ENCODE results near the gene MBNL2. TPM values are rescaled to one million over a fixed set of nuclear protein-coding genes. Genes with fewer than 3 reads are reported as not detected.

Gene MBNL2
- total RNA-seq, 1 donor from 2014 or later = 78.3 TPM

DNA sequence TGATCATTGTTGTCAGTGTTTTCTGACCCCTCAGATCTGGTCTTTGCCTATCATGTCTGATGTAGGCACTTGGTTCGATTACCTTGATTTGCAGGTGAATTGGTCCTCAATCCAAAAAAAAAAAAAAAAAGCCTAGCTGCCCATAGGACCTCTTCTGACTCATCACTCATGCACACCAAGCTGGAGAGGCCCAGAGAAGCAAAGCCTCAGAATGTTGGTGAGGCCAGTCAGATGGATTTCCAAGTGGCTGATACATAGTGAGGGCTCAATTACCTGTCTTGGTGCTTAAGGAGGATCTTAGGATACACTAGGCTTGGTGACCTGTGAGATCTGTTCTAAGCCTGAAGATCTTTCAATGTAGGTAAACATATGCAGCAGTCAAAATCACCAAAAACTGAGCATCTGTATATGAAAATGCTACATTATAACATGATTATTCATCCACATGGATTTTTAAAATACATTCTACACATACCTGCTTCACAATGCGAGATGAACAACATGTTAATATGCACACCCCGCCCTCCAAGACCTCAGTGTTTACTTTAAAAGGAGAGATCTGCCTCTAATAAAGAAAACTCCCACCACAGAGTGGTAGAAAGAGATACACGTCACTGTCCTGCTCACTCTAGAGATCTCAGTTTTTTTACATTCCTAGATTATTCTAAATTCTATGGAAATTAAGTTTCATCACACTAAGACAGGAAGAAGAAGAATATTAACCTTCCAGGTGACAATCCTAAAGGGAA, 132.0 kb downstream of the MBNL2 start:
- DNase-seq = peak; percentile 42

DNA sequence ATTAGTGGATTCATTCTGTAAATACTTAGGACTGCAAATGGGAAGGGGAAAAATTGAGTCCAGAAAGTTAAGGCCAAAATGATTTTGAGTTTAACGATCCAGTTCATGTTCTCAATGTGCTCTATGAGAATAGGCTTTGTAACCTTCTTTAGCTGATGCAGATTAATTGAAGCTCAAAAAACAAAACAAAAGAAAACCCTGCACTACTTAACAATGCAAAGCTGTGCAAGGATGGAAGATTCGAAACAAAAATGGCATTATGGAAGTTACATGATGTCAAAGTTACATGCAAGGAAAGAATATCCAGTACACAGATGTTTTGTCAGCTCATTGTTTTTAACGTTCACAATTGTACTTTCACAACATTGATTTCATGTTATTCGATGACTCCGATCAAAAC, 132.7 kb downstream of the MBNL2 start:
- no peak for DNase-seq

DNA sequence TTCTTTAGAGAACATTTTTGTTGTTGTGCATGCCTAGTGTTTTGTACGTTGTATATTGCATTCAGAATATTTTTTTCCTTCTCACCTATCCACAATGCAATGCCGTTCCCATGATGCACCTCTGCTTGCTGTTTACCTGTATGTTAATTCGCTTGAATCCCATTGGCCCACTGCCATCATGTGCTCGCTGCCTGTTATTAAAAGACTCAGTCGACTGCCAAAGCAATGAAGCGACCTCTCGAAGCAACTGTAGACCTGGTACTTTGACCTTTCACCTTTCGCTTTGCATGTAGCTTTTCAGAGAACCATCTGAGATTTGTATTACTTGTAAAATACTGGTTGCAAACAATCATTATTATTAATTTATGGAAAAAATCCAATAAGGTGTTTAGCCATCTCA, 134.5 kb downstream of the MBNL2 start:
- DNase-seq = no peak

DNA sequence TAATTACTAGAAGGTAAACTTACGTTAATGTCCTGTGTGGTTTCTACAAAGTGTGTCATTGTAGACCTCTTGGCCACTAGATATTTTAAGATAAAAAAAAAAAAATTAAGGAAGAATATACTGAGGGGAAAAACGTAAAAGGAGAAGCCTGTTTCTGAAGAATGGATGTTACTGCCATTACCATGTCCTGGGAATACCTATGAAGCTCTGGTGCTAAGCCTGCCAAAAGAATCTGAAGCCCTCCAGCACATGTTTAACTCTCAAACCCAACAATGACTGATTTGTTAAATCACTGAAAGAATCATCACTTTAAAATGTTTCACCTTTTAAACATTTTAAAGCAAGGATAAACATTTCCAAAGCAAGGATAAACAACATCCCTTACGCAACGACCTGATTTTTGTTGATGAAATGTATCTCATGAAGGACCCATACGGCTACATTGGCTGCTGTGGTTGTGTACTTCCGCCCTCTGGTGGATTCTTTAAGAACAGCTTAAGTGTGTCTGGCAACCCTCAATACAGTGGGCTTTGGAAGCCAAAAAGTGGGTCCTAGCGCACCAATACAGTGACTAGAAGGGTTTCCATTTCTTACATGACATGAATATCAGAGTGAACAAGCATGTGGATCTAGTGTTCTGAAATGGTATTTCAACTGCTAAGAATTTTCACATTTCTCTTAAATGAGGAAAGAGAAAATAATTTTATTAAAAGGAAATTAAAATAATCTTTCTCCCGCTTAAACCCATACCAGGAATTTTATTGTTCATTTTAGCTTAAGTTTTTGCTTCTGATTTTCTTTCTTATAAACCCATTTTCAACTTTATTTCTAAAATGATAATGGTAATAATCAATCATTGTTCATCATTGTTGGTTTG, 137.3 kb downstream of the MBNL2 start:
- DNase-seq = peak; percentile 88

DNA sequence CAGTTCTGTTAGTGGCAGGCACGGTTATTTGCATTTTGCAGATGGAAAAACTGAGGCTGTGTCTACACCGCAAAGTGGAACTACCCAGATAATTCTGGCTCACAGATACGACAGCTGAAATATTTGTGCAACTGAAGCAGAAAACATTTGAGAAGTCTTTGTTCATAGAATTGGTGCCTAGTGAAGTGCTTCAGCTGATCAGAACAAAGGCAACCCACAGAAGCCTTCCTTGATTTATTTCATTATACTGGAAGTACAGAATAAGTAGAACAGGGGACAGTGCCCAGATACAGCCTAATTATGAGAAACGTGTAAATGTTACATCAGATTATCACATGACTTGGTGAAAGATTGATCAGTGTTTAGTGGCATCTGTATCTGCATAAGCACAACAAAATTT, 138.5 kb downstream of the MBNL2 start:
- DNase-seq = no peak

DNA sequence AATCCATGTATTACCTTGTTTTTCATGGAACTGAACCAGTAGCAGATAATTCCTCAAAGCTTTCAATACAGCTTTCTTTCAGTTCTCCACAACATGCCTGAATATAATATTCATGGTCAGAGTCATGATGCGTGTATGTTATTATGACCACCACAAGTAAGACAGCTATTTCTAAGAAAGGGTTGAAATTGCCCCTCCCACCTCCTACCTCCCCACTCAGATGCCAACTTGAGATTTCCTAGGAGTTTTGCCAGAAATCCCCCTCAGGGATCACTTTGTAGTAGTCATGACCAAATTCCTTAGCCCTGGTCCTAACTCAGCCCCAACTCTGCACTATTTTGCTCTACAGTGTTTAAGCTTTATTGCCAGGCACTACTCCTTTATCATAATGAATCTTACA, 141.9 kb downstream of the MBNL2 start:
- DNase-seq = no peak

DNA sequence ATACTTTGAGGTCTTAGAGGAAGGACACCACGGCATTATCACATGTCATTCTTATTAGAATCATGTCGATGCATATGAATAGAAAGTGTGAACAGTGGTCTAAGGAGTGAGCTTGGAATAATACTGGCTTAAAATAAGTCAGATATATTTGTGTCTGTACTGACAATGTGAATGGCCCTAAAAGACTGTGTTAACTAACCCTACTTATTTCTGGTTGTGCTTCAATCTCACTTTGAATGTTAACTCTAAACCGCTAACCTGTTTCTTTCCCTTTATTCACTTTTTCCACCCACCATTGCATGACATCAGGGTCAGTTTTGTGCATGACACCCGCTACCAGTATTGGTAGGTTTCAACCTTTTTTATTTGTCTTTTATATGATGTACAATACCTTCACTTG, 142.7 kb downstream of the MBNL2 start:
- no peak for DNase-seq

DNA sequence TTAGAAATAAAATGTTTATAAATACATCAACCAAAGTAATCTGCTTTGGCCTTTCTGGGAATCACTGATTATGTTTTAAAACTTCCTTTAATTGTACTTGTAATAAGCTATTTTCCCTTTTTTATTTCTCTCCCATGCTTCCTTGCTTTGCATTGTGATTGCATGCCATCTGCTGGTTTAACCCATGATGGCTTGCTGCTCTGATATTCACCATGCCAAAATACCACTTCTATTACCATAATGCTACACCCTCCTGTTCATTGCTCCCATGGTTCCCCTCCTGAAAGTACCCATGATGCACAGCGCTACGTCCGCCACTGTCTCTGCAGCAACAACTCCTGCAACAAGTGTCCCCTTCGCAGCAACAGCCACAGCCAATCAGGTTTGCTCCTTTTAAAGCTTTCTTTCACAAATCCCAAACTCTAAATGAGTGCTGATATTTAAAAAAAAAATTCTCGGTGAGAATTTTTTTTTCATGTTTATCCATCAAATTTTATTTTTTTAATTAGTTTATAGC, 144.1 kb downstream of the MBNL2 start:
- peak; percentile 20 for DNase-seq

DNA sequence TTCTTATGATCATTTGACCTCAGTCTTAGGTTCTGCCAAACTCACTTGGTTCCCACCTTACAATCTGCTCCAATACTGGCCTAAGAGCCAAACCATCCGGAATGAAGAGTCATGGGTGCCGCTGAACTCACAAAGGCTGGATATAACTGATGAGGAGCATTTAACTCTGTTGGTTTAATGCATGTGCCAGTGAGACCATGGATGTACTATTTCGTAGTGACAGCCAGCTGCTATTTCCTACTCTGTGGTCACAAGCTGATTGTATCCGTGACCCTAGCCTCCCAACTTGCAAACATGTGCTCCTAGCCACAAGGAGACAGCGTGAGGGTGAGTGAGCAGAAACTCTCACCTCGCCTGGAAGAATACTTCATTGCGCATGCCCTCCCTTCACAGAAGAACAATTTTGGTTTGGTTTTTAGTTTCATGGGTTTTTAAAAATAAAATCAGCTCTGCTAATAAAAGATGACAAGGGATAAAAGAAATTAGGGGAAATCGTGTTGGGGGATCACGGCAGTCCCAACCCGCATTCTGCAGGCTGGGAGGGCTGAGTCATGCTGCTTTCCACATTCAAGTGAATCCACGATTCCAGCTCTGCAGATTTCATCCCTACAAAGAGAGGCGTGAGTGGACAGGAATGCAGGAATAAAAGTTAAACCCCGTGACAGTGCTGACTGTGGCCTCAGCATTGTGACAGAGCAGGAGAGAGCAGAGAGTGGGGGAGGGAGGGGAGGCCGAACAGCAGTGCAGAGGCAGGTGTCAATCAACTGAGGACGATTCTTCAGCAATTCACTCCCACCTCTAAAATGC, 145.1 kb downstream of the MBNL2 start:
- peak; percentile 40 for DNase-seq

DNA sequence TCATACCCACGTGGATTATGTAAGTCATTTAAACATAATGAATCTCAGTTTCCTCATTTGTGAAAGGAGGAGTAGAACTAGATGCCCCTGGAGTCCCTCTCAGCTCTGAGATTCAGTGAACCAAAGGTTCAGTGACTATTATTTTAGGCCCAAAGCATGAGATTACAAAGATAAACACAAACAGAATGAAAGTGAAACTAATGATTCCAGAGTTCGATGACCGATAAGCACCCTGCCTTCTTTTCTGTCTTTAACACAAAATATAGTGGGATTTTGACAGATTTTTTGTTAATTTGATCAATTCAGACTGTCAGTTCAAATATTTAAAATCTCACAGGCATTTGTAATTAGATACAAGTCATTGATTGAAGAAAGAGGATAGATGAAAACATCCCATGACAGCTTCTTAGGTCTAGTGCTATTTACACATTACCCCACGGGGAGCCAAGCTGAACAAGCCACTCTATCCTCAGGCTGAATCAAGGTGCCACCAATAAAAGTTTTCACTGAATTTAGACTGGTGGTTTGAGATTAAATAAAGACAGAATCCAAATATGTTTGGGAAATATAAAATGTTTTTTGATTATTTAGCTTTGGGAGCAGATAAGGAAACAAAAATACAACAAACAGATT, 147.2 kb downstream of the MBNL2 start:
- peak; percentile 33 for DNase-seq

DNA sequence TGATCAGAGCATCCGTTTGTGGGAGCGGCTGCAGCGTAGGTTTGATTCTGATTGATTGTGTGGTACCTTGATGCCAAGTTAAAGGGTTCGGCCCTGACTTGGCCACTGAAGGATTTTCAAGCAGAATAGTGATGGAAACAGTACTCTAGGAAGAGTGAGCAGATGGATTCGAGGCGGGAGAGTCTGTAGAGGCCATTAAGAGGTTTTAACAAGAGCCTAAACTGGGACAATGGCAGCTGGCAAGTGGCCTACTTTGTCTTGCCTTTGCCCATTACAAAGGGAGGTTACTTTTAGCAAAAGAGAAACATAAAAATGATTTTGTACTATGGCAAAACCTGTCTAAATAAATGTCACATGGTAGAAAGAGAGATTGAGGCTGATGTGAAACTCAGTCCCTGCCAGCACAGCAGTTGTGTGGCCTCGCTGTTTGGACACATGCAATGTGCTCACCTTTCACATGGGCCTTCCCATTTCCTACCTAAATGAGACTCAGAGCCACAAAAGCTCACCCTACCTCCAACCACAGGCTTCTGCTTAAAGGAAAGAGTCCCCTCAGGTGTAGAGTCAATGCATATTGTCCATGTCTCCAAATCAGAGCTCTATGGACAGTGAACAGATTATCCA, 149.5 kb downstream of the MBNL2 start:
- DNase-seq = no peak

DNA sequence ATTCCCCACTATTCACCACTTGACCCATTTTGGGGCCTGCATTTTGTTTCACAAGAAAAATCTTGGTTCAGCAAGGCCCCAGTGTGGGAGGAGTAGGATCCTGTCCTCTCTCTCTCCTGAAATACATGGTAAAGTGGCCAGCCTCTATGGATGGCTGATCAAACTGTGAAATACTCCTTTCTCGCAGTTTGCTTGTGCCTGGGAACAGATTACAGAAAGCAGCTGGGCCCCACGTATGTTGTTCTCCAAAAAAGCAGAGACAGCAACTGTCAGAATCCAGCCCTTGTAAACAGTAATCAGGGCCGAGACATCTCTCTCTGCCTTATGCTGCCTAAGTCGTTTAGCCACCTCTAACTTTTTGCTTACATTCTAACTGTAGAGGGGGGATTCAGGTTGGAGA, 150.8 kb downstream of the MBNL2 start:
- no peak for DNase-seq

DNA sequence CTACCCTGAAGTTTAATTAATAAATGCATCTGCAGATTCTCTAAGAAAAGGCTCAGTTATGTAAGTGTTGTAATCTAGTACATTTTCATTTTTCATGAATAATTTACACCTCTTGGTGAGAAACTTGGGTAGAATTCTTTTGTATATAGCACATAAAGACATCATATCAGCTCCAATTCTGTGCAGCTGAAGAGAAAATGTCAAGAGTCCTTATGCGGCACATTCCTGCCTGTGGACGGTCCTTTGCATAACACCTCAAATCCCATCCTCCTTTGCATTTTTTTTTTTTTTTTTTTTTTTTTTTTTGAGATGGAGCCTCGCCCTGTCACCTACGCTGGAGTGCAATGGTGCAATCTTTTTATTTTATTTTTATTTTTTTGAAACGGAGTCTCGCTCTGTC, 151.7 kb downstream of the MBNL2 start:
- no peak for DNase-seq

DNA sequence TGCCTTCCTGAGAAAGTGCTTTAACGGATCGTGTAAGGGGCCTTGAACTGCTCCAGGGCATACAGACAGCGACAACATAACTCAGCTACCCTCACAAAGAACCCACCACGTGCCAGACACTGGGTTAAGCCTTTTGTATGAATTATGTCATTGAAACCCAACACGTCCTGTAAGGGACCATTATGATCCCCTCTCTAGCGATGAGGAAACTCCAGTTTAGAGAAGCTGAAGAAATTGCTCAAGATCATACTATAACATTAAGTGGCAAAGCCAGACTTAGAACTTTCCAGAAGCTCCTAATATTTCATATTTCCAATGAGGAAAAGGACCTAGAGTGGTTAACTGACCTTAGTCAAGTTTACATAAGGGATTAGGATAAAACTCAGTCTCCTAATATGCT, 154.8 kb downstream of the MBNL2 start:
- DNase-seq = no peak

DNA sequence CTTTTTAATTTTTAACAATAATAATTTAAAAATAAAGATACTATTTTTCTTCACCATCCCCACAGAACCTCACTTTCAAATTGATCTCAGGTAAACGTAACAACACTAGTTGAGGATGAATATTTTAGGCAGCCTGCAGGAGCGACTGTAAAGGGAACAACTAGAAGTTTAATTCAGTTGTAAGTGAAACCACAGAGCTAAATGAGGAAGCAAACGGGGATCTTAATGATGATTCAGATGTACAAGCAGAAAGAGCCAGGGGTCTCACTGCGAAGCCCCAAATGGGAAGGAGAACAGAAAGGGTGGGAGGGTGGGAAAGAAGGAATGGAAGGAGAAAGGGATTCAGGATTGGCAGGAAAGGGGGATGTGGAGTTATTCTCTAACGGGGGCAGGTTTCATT, 157.3 kb downstream of the MBNL2 start:
- DNase-seq = no peak

DNA sequence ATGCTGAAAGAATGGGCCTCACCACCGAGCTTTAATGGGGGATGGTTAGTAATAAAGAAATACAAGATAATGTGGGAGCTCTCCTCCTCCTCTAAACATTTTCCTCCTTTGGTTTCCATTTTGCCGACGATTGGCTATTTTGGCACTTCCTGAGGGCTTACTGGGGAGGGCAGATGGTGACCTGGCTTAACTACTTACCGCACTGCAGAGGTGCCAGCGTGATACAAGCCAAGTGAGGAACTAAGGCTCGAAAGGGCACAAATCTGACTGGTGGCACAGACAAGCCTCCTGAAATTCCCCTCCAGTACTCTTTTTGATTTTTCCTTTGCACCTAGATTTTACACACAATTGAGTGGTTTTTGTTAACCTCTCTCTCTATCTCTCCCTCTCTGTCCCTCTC, 158.6 kb downstream of the MBNL2 start:
- DNase-seq = no peak

DNA sequence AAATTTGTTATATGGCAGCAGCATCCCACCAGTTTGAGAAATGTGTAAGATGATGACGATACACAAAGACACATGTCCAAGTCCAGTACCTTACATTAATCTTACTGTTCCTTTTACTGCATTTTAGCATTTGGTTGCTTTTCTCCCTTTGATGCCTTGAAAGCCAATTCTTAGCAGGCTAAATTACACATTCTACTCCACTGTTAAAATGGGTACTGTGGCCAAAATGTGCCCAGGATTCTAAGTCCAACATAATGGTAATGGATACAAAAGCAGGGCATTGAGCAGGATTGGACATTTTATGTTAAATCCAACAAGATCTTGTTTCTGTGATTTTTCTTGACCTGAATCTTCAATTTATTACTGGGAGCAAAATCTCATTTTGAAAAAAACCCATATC, 159.1 kb downstream of the MBNL2 start:
- no peak for DNase-seq

DNA sequence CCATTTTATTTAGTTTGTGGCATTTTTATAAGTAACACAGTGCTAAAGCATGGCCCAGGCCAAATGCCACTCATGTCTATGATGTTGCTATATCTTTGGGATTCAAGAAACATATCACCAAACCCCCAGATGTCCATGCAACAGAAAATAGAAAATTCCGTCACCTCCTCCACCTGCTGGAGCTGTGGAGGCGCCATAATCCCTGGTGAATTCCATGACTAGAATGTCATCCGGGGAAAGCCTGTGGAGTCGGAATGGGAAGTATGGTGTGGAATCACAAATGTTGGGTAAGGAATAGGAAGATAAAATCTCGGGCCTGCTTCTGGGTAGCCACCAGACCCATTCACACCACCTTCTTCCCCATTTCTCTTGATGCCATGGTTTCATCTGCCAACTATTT, 160.1 kb downstream of the MBNL2 start:
- DNase-seq = no peak

DNA sequence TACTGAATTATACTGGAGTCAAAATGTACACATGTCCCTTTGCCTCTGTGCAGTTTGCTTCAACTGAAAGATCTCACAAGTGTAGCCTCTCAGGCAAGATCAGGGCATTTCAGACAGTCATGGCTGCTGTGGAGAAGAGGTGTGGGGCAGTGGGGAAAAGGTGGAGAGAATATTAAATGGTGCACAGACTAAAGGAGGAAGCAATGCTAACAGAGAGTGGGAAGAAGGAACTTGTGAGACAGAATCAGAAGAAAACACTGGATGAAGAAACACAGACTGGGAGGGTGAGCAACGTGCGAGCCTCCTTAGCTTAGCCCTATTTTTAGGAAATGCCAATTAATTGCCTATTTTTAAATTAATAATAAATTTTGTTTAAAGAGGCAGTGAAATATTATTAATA, 162.2 kb downstream of the MBNL2 start:
- DNase-seq = no peak

DNA sequence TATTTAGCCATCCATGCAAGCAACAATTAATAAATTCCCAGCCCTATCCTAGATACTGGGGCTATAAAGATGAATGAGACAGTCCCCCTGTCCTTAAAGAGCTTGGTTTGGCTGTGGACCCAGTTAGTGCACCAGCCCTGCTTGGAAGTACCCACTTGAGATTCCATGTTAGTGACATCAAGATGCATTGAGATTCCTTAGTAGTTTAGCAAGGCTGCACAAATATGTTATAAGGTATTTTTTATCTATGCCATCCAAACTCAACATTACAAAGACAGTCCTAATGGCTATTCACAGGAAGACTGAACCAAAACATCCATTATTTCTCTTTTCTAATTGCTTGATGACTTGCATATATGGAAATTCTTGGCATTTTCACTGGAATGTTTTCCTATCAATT, 163.0 kb downstream of the MBNL2 start:
- DNase-seq = no peak

DNA sequence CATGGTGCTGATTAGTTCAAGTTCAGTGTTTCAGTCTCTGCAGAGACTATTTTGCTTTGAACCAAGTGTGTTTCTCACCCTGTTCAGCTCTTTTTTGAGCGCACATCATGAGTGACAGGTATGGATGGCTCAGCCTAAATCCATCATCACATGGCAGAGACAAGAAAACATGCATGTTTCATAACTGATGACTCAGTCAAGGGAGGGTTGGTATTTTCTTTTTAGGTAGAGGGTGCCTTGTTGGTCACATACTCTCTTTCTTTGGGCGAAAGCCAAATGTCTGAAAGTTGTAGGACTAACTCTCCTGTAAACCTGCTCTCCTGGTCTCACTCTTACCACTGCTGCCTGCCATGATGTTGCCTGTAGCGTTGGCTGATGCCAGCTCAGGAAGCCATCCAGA, 163.7 kb downstream of the MBNL2 start:
- no peak for DNase-seq

Data from dermis blood vessel endothelial cell (primary cell).